PC-3 (cell line): ENCODE results near the gene ORM2. TPM values are rescaled to one million over a fixed set of nuclear protein-coding genes. Genes with fewer than 3 reads are reported as not detected.
"Not testable (repeated sequence)": the region's sequence is repeated elsewhere in the genome, so short reads cannot be mapped to it uniquely, and the experiment has no call there.

ENCODE experiments used
- ATAC-seq: fragments of 200-7000 bp; cut with Tn5 transposase; 2 replicates; pipeline ENCODE4 v1.9.1; 2020; ENCODE audit warnings: mild to moderate bottlenecking, moderate library complexity
- BruUV-seq: library from RNA; stranded (reverse); fragments of 400-500 nt; replicated peaks from 2 replicates; lab custom pipeline; 2021; lab: Mats Ljungman, UMichigan
- CTCF ChIA-PET: fragments of 300-600 bp; sonication (Branson Sonifier 250); formaldehyde crosslinking; loops from one replicate; lab custom pipeline; 2022; ENCODE audit warnings: antibody characterized with exemption; lab: Charles Lee
- POLR2A ChIA-PET: fragments of 300-600 bp; sonication (Branson Sonifier 250); formaldehyde crosslinking; loops from one replicate; lab custom pipeline; 2022; ENCODE audit warnings: antibody characterized with exemption; ENCODE audit not compliant: unreplicated experiment; lab: Charles Lee
- DNase-seq: peaks from one replicate; pipeline ENCODE4 v3.0.0-alpha.2; 2015
- H2AFZ ChIP-seq: fragments of 300-600 bp; sonication (generic); 2 replicates; pipeline ENCODE4 v1.6.0; 2016; ENCODE audit warnings: antibody characterized with exemption, low read length
- H3F3A ChIP-seq: fragments of 300-600 bp; sonication (generic); one replicate; pipeline ENCODE4 v1.6.0; 2017; ENCODE audit warnings: antibody characterized with exemption, low read length, control low read depth, mild to moderate bottlenecking; ENCODE audit not compliant: unreplicated experiment
- H3K27ac ChIP-seq: fragments of 300-600 bp; sonication (generic); 2 replicates; pipeline ENCODE4 v1.5.1; 2016; ENCODE audit warnings: mild to moderate bottlenecking, low read length
- H3K27me3 ChIP-seq: fragments of 300-600 bp; sonication (generic); 2 replicates; pipeline ENCODE4 v1.6.1; 2016; ENCODE audit warnings: low read length, mixed read lengths
- H3K36me3 ChIP-seq: fragments of 300-600 bp; sonication (generic); 2 replicates; pipeline ENCODE4 v1.6.1; 2016; ENCODE audit warnings: low read depth, mixed run types, low read length, mixed read lengths
- H3K4me1 ChIP-seq: fragments of 300-600 bp; sonication (generic); 2 replicates; pipeline ENCODE4 v1.5.1; 2016; ENCODE audit warnings: low read length; ENCODE audit not compliant: insufficient read depth
- H3K4me2 ChIP-seq: fragments of 300-600 bp; sonication (generic); 2 replicates; pipeline ENCODE4 v1.6.0; 2016; ENCODE audit warnings: low read length
- H3K4me3 ChIP-seq: fragments of 300-600 bp; sonication (generic); 2 replicates; pipeline ENCODE4 v1.5.1; 2016; ENCODE audit warnings: mild to moderate bottlenecking, low read length, mixed read lengths
- H3K79me2 ChIP-seq: fragments of 300-600 bp; sonication (generic); 2 replicates; pipeline ENCODE4 v1.6.1; 2017; ENCODE audit warnings: low read length, mixed read lengths
- H3K9ac ChIP-seq: fragments of 300-600 bp; sonication (generic); 2 replicates; pipeline ENCODE4 v1.6.0; 2016; ENCODE audit warnings: mild to moderate bottlenecking, low read length
- H3K9me2 ChIP-seq: fragments of 300-600 bp; sonication (generic); replicated peaks from 2 replicates; pipeline ENCODE4 v1.6.1; 2016; ENCODE audit warnings: mixed run types, low read length, mixed read lengths
- H3K9me3 ChIP-seq: fragments of 300-600 bp; sonication (generic); 2 replicates; pipeline ENCODE4 v1.6.1; 2016; ENCODE audit warnings: low read length, mixed read lengths
- H4K20me1 ChIP-seq: fragments of 300-600 bp; sonication (generic); 2 replicates; pipeline ENCODE4 v1.6.1; 2016; ENCODE audit warnings: low read length, mixed read lengths
- CTCF ChIP-seq: fragments of 300-600 bp; sonication (generic); conservative IDR thresholded peaks from 2 replicates; pipeline ENCODE4 v1.5.1; 2017; ENCODE audit warnings: antibody characterized with exemption, low read depth, mild to moderate bottlenecking, low read length
- EZH2 ChIP-seq: fragments of 300-600 bp; sonication (generic); IDR thresholded peaks from one replicate; pipeline ENCODE4 v1.6.1; 2017; ENCODE audit warnings: antibody characterized with exemption, mild to moderate bottlenecking, low read length; ENCODE audit not compliant: unreplicated experiment
- EZH2phosphoT487 ChIP-seq: fragments of 300-600 bp; sonication (generic); IDR thresholded peaks from 2 replicates; pipeline ENCODE4 v1.6.1; 2018; ENCODE audit warnings: mild to moderate bottlenecking, antibody characterized with exemption, low read length, borderline replicate concordance
- intact Hi-C: fragments of 100-400 bp; cut with micrococcal nuclease; formaldehyde crosslinking; loops from 2 replicates; pipeline ENCODE4 v1.9.0; 2023
- total RNA-seq: library from RNA; depleted of rRNA; stranded (reverse); fragments of >200 nt; gene quantifications from 2 replicates; pipeline ENCODE4 v1.2.3, GENCODE V29; 2014

The ORM2 gene
- total RNA-seq, 1 experiment from 2014 or later = not detected

GRCh38 chr9:114328937-114329624 is 588 bp upstream of the ORM2 start:
- H3K27ac ChIP-seq, H2AFZ ChIP-seq, H3F3A ChIP-seq, intact Hi-C loops, CTCF ChIA-PET, H3K4me1 ChIP-seq, BruUV-seq, ATAC-seq, POLR2A ChIA-PET, H3K4me3 ChIP-seq, H3K36me3 ChIP-seq, H3K27me3 ChIP-seq, H3K79me2 ChIP-seq, H3K9me2 ChIP-seq, DNase-seq, H3K9me3 ChIP-seq, H3K9ac ChIP-seq, H3K4me2 ChIP-seq, H4K20me1 ChIP-seq: not testable (repeated sequence)

GRCh38 chr9:114330636-114331035 is 967 bp downstream of the ORM2 start:
- ATAC-seq = no peak

GRCh38 chr9:114331229-114332195 is 1.8 kb downstream of the ORM2 start:
- H4K20me1 ChIP-seq, H3F3A ChIP-seq, H3K9ac ChIP-seq, intact Hi-C loops, H3K79me2 ChIP-seq, BruUV-seq, DNase-seq, H3K27ac ChIP-seq, H3K36me3 ChIP-seq, H3K4me2 ChIP-seq, CTCF ChIA-PET, ATAC-seq, H3K9me2 ChIP-seq, H3K27me3 ChIP-seq, H3K4me3 ChIP-seq, H2AFZ ChIP-seq, H3K4me1 ChIP-seq, H3K9me3 ChIP-seq: not testable (repeated sequence)
- POLR2A ChIA-PET = interaction anchor here (0.6 kb wide), 1 partner anchor 199 kb away, joined by 6 read pairs; no protein-coding TSS in a partner anchor

More at GRCh38 chr9:114330636-114331035, 967 bp downstream of the ORM2 start:
- TF ChIP-seq EZH2phosphoT487 (no peak), EZH2 (no peak), CTCF (no peak)
- Histone ChIP-seq H3K27me3 (no peaks in the 10 kb centered on the region), H2AFZ (no peak overlapping the region), H3K36me3 (no peaks in the 10 kb centered on the region), H3K9me2 (no peaks in the 10 kb centered on the region), H3K27ac (no peak overlapping the region), H3K9ac (no peak overlapping the region), H3F3A (no peaks in the 10 kb centered on the region), H3K4me2 (no peak overlapping the region), H3K4me3 (no peak overlapping the region), H4K20me1 (no peaks in the 10 kb centered on the region), H3K4me1 (no peaks in the 10 kb centered on the region), H3K79me2 (no peaks in the 10 kb centered on the region), H3K9me3 (no peaks in the 10 kb centered on the region)
- BruUV-seq = no TSS peak
- ChIA-PET CTCF (no interaction called here), POLR2A (no interaction called here)
- intact Hi-C loops = no loop called here
- no peak for DNase-seq

GRCh38 chr9:114332474-114333040 is 2.9 kb downstream of the ORM2 start:
- H3K79me2 ChIP-seq, H3K4me1 ChIP-seq, H3K4me3 ChIP-seq, H4K20me1 ChIP-seq, H3K9me2 ChIP-seq, POLR2A ChIA-PET, DNase-seq, H2AFZ ChIP-seq, H3K27me3 ChIP-seq, H3K4me2 ChIP-seq, H3K27ac ChIP-seq, H3K36me3 ChIP-seq, H3F3A ChIP-seq, intact Hi-C loops, CTCF ChIA-PET, H3K9me3 ChIP-seq, ATAC-seq, H3K9ac ChIP-seq, BruUV-seq: not testable (repeated sequence)

- ATAC-seq, BruUV-seq: not testable (repeated sequence)
These were observed 4.0 kb downstream of the ORM2 start for GRCh38 chr9:114333718-114334117.

More at GRCh38 chr9:114333718-114334117, 4.0 kb downstream of the ORM2 start:
- H3K9ac ChIP-seq, H3K4me1 ChIP-seq, H2AFZ ChIP-seq, H3K9me2 ChIP-seq, DNase-seq, H3K9me3 ChIP-seq, H3K27ac ChIP-seq, H3F3A ChIP-seq, H4K20me1 ChIP-seq, H3K27me3 ChIP-seq, H3K79me2 ChIP-seq, intact Hi-C loops, H3K4me3 ChIP-seq, H3K4me2 ChIP-seq, POLR2A ChIA-PET, H3K36me3 ChIP-seq, CTCF ChIA-PET: not testable (repeated sequence)
